HepG2 (cell line): ENCODE results near the gene SELENOV. TPM values are rescaled to one million over a fixed set of nuclear protein-coding genes. Genes with fewer than 3 reads are reported as not detected.

Source experiments
- CC2D1A ChIP-seq: sonication (generic); formaldehyde crosslinking; IDR thresholded peaks from 2 replicates; pipeline ENCODE4 v1.8.1; 2023; ENCODE audit warnings: mild to moderate bottlenecking, missing genetic modification reagents
- DRAP1 ChIP-seq: IDR thresholded peaks from 2 replicates; pipeline ENCODE4 v1.6.1; 2016; ENCODE audit warnings: missing genetic modification reagents, missing compliant biosample characterization
- EHMT2 ChIP-seq: fragments of 200-600 bp; sonication (generic); IDR thresholded peaks from 2 replicates; pipeline ENCODE4 v1.7.0; 2017; ENCODE audit warnings: antibody characterized with exemption, low read depth, low read length, borderline replicate concordance
- HMGXB4 ChIP-seq, 2 experiments: sonication (generic) in 1 of 2; formaldehyde crosslinking in 1 of 2; IDR thresholded peaks; 2 replicates each; pipeline versions ENCODE4 v1.4.0 to v1.6.1; 2018 to 2020; ENCODE audit warnings: missing genetic modification reagents in 2 of 2, borderline replicate concordance in 1 of 2, low read depth in 1 of 2, mild to moderate bottlenecking in 1 of 2, missing biosample characterization in 1 of 2
- MYNN ChIP-seq: sonication (generic); formaldehyde crosslinking; IDR thresholded peaks from 2 replicates; pipeline ENCODE4 v1.4.0; 2020; ENCODE audit warnings: mild to moderate bottlenecking, low read depth, missing genetic modification reagents
- SALL1 ChIP-seq: sonication (generic); formaldehyde crosslinking; IDR thresholded peaks from 2 replicates; pipeline ENCODE4 v1.8.0; 2022; ENCODE audit warnings: mild to moderate bottlenecking, missing genetic modification reagents
- STAG1 ChIP-seq: sonication (generic); formaldehyde crosslinking; IDR thresholded peaks from 2 replicates; pipeline ENCODE4 v1.4.0; 2020; ENCODE audit warnings: missing genetic modification reagents
- THAP7 ChIP-seq: sonication (generic); formaldehyde crosslinking; IDR thresholded peaks from 2 replicates; pipeline ENCODE4 v1.8.1; 2023; ENCODE audit warnings: mild to moderate bottlenecking, missing genetic modification reagents
- ZFP90 ChIP-seq: sonication (generic); formaldehyde crosslinking; IDR thresholded peaks from 2 replicates; pipeline ENCODE4 v1.8.0; 2022; ENCODE audit warnings: missing genetic modification reagents, mild to moderate bottlenecking, inconsistent platforms, borderline replicate concordance
- ZNF280B ChIP-seq: sonication (generic); formaldehyde crosslinking; IDR thresholded peaks from 2 replicates; pipeline ENCODE4 v1.5.0; 2020; ENCODE audit warnings: missing genetic modification reagents, mild to moderate bottlenecking, borderline replicate concordance
- ZNF350 ChIP-seq: sonication (generic); formaldehyde crosslinking; IDR thresholded peaks from 2 replicates; pipeline ENCODE4 v1.4.0; 2020; ENCODE audit warnings: mild to moderate bottlenecking, low read depth, missing genetic modification reagents, borderline replicate concordance
- ZNF749 ChIP-seq: sonication (generic); formaldehyde crosslinking; IDR thresholded peaks from 2 replicates; pipeline ENCODE4 v1.8.0; 2022; ENCODE audit warnings: mild to moderate bottlenecking, missing genetic modification reagents, moderate library complexity, borderline replicate concordance
- polyA plus RNA-seq, 8 experiments: library from polyadenylated mRNA; depleted of rRNA in 3 of 8; stranded (reverse) in 7 of 8; unstranded in 1 of 8; fragments of >200 nt; fragmentation: Illumina TruSeq in 4 of 8; extraction: Trizol in 4 of 8; gene quantifications; 2 replicates each; pipeline versions ENCODE4 v1.2.1 to v1.2.3, GENCODE V29; 2011 to 2016; ENCODE audit warnings: low read depth in 4 of 8, missing spikeins in 1 of 8, mixed read lengths in 1 of 8; ENCODE audit not compliant: insufficient read depth in 1 of 8
- total RNA-seq, 5 experiments: library from RNA; depleted of rRNA; stranded (reverse); fragments of >200 nt; fragmentation: Illumina TruSeq; extraction: Trizol; gene quantifications; 2 replicates each; pipeline ENCODE4 v1.2.3, GENCODE V29; 2016; ENCODE audit warnings: low read depth in 1 of 5
- TF ChIP-seq, protein P1 (sequence below), 2 experiments: sonication (generic) in 1 of 2; formaldehyde crosslinking in 1 of 2; IDR thresholded peaks; 2 replicates each; pipeline versions ENCODE4 v1.6.1 to v1.9.0; 2014 to 2022; ENCODE audit warnings: antibody characterized with exemption in 1 of 2, borderline replicate concordance in 1 of 2, inconsistent platforms in 1 of 2, low read depth in 1 of 2, missing genetic modification reagents in 1 of 2
- TF ChIP-seq, protein P2 (sequence below): sonication (generic); formaldehyde crosslinking; IDR thresholded peaks from 2 replicates; pipeline ENCODE4 v1.4.0; 2020; ENCODE audit warnings: missing genetic modification reagents

SELENOV gene
- total and polyA plus RNA-seq, 2 of the 13 experiments (the other 11 are each of a cell fraction or from before 2014, with no cell fraction given) = not detected

DNA sequence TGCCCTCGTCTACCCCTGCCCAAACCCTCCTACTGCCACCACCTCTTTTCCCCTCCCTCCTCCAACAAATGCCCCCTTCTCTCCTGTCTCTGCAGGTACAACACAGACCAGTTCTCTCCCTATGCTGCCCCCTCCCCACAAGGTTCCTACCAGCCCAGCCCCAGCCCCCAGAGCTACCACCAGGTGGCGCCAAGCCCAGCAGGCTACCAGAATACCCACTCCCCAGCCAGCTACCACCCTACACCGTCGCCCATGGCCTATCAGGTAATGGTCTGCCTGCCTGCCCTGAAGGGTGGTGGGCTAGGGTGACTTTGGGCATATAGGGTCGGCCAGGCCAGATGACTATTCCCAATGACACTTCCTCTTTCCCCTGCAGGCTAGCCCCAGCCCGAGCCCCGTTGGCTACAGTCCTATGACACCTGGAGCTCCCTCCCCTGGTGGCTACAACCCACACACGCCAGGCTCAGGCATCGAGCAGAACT is 40.8 kb upstream of the SELENOV start (continued):
- no peak for TF ChIP-seq THAP7 (CRISPR knock-in tag)
- TF ChIP-seq SALL1 = peak; percentile 40; the same call in 1 of the 2 replicates
- TF ChIP-seq ZNF350 = peak; percentile 45; the same call in 1 of the 2 replicates
- no peak for TF ChIP-seq EHMT2
- TF ChIP-seq HMGXB4 (CRISPR knock-in tag; IDR thresholded peaks at IDR 0.05; ENCODE audit: borderline replicate concordance in 1 of 2, low read depth in 1 of 2) = 0 out of 4 replicates have a peak, but pooled peaks of 1 of the 2 experiments have one; percentile 20
- TF ChIP-seq, protein P1, sequence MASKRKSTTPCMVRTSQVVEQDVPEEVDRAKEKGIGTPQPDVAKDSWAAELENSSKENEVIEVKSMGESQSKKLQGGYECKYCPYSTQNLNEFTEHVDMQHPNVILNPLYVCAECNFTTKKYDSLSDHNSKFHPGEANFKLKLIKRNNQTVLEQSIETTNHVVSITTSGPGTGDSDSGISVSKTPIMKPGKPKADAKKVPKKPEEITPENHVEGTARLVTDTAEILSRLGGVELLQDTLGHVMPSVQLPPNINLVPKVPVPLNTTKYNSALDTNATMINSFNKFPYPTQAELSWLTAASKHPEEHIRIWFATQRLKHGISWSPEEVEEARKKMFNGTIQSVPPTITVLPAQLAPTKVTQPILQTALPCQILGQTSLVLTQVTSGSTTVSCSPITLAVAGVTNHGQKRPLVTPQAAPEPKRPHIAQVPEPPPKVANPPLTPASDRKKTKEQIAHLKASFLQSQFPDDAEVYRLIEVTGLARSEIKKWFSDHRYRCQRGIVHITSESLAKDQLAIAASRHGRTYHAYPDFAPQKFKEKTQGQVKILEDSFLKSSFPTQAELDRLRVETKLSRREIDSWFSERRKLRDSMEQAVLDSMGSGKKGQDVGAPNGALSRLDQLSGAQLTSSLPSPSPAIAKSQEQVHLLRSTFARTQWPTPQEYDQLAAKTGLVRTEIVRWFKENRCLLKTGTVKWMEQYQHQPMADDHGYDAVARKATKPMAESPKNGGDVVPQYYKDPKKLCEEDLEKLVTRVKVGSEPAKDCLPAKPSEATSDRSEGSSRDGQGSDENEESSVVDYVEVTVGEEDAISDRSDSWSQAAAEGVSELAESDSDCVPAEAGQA (IDR thresholded peaks at IDR 0.05; ENCODE audit: low read depth) = no peak
- TF ChIP-seq, protein P1 (CRISPR knock-in tag; IDR thresholded peaks at IDR 0.05; ENCODE audit: borderline replicate concordance) = no peak
- TF ChIP-seq, protein P2, sequence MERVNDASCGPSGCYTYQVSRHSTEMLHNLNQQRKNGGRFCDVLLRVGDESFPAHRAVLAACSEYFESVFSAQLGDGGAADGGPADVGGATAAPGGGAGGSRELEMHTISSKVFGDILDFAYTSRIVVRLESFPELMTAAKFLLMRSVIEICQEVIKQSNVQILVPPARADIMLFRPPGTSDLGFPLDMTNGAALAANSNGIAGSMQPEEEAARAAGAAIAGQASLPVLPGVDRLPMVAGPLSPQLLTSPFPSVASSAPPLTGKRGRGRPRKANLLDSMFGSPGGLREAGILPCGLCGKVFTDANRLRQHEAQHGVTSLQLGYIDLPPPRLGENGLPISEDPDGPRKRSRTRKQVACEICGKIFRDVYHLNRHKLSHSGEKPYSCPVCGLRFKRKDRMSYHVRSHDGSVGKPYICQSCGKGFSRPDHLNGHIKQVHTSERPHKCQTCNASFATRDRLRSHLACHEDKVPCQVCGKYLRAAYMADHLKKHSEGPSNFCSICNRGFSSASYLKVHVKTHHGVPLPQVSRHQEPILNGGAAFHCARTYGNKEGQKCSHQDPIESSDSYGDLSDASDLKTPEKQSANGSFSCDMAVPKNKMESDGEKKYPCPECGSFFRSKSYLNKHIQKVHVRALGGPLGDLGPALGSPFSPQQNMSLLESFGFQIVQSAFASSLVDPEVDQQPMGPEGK (CRISPR knock-in tag) = peak; percentile 54
- TF ChIP-seq ZNF280B (CRISPR knock-in tag) = 0 out of 2 replicates have a peak, but pooled peaks have one; percentile 46
- no peak for TF ChIP-seq MYNN (CRISPR knock-in tag)
- TF ChIP-seq CC2D1A = no peak
- TF ChIP-seq DRAP1 = no peak
- TF ChIP-seq ZNF749 (CRISPR knock-in tag) = no peak
- 0 out of 2 replicates have a peak, but pooled peaks have one; percentile 48 for TF ChIP-seq ZFP90 (CRISPR knock-in tag)
- TF ChIP-seq STAG1 (CRISPR knock-in tag) = peak; percentile 38
